Right atrium auricular region (tissue), 2 donors: ENCODE results near the gene IFNA17. TPM values are rescaled to one million over a fixed set of nuclear protein-coding genes. Genes with fewer than 3 reads are reported as not detected.

ENCODE experiments used
- DNase-seq: peaks from one replicate; pipeline ENCODE4 v3.0.0-alpha.2; 2019; ENCODE audit warnings: low spot score
- H3K27ac ChIP-seq, 2 donors: fragments of 200-600 bp; sonication (generic); 1 replicate in 1 of 2; 2 replicates in 1 of 2; pipeline ENCODE4 v1.5.1; 2016 to 2019
- H3K27me3 ChIP-seq, 2 donors: fragments of 200-600 bp; sonication (generic); one replicate each; pipeline versions ENCODE4 v1.5.1 to v1.6.0; 2017 to 2019
- H3K36me3 ChIP-seq: fragments of 200-600 bp; sonication (generic); one replicate; pipeline ENCODE4 v1.5.1; 2016
- H3K4me1 ChIP-seq, 2 donors: fragments of 200-600 bp; sonication (generic); one replicate each; pipeline versions ENCODE4 v1.5.1 to v1.6.0; 2017 to 2019
- H3K4me3 ChIP-seq, 2 donors: fragments of 200-600 bp; sonication (generic); 1 replicate in 1 of 2; 2 replicates in 1 of 2; pipeline ENCODE4 v1.5.1; 2017 to 2019; ENCODE audit warnings: mild to moderate bottlenecking in 1 of 2, moderate library complexity in 1 of 2
- H3K9me3 ChIP-seq, 2 donors: fragments of 200-600 bp; sonication (generic); one replicate each; pipeline ENCODE4 v1.5.1; 2019
- total RNA-seq, 2 donors: library from RNA; depleted of rRNA; stranded (reverse); fragments of >200 nt; gene quantifications; one replicate each; pipeline ENCODE4 v1.1.0, GENCODE V29; 2016
- TF ChIP-seq, protein P1 (sequence below), 2 donors: fragments of 200-600 bp; sonication (generic); IDR thresholded peaks; one replicate each; pipeline ENCODE4 v1.5.1; 2019; ENCODE audit warnings: antibody characterized with exemption in 2 of 2

Gene IFNA17
- total RNA-seq: not detected

DNA sequence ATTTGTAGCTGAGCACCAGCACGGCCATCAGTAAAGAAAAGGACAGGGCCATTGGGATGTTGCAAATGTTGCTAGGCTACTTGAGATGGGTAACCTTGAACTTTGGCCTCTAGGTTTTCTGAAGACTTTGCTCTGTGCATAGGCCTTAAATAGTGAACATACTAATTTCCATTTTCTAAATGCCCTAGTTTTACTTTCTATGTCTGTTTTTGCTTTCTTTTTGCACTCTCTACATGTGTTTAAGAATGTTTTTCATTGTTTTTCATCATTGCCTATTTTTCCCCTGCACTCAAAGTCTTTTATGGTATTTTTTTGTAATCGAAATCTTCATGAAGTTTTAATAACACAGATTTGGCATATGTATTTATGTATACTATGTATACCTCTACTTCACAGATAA, at the start of gene IFNA17:
Gene IFNA17, minus strand, starts transcription at position 101 of the 400 bp plus-strand sequence. Its CDS starts 49 bp downstream, at position 52.
- no peak for DNase-seq
- Histone ChIP-seq H3K9me3 (no peaks in the 10 kb centered on the region), H3K4me3 (no peak within 1 kb of the TSS), H3K36me3 (no peaks in the 10 kb centered on the region), H3K27ac (no peak within 1 kb of the TSS), H3K4me1 (no peaks in the 10 kb centered on the region), H3K27me3 (no peaks in the 10 kb centered on the region)
- TF ChIP-seq, protein P1, sequence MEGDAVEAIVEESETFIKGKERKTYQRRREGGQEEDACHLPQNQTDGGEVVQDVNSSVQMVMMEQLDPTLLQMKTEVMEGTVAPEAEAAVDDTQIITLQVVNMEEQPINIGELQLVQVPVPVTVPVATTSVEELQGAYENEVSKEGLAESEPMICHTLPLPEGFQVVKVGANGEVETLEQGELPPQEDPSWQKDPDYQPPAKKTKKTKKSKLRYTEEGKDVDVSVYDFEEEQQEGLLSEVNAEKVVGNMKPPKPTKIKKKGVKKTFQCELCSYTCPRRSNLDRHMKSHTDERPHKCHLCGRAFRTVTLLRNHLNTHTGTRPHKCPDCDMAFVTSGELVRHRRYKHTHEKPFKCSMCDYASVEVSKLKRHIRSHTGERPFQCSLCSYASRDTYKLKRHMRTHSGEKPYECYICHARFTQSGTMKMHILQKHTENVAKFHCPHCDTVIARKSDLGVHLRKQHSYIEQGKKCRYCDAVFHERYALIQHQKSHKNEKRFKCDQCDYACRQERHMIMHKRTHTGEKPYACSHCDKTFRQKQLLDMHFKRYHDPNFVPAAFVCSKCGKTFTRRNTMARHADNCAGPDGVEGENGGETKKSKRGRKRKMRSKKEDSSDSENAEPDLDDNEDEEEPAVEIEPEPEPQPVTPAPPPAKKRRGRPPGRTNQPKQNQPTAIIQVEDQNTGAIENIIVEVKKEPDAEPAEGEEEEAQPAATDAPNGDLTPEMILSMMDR (IDR thresholded peaks at IDR 0.05): no peak

DNA sequence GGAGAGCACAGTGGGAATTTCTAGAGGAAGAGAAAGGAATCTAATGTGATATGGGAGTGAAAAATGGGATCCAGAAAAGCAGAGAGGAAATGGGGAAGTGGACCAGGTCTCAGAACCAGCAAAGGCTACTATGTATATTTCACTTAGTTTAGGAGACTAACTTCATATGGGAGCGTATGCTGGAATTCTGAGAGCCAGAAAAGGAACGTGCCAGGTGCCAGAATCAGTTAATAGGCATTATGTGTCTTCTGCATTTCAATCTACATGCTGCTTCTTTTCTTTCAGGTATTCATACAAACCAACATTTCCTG, 40.3 kb upstream of the IFNA17 start:
- no peak overlapping the region for H3K4me3 ChIP-seq
- DNase-seq: no peak
- H3K9me3 ChIP-seq: no peaks in the 10 kb centered on the region
- no peaks in the 10 kb centered on the region for H3K36me3 ChIP-seq
- H3K4me1 ChIP-seq: no peaks in the 10 kb centered on the region
- H3K27ac ChIP-seq: no peak overlapping the region
- TF ChIP-seq, protein P1 (IDR thresholded peaks at IDR 0.05): no peak
- no peaks in the 10 kb centered on the region for H3K27me3 ChIP-seq

DNA sequence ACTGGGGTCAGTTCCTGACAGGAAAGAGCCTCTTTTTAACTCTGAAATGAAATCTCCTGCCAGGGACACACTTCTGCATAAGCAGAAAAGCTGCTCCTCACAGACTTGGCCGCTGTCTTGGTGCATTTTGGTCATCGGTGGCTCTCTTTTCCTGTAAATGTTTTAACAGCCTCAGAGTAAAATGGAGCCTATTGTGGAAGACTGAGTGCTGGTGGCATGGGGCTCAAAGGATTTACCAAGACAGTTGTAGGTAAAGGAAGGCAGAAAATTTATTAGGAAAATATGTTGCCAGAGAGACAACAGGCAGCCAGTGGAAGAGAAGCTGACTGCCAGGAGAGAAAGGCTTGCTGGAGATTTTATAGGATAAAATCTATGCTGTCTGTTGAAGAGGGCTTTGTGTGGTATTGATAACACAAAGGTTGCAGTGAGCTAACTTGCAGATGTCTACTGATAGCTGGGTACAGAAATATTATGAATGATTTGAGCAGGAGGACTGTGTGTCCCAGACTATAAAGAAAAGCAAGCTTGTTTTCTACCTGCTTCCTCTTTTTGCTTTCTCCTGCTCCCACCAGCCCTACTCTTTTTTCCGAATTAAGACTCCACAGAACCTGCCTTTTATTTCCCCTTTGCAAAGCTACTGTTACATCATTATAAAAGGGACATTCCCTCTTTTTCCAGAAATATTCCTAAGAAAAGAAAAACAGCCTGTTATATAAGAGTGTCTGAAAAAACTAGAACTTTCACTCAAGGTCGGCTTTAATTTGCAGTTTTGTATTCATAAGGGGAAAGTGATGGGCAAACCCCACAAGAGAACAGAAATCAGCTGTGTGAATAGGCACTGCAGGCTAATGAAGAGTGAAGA, 39.7 kb upstream of the IFNA17 start:
- no peaks in the 10 kb centered on the region for H3K36me3 ChIP-seq
- no peak overlapping the region for H3K4me3 ChIP-seq
- DNase-seq: no peak
- no peaks in the 10 kb centered on the region for H3K27me3 ChIP-seq
- no peak overlapping the region for H3K27ac ChIP-seq
- H3K9me3 ChIP-seq: no peaks in the 10 kb centered on the region
- TF ChIP-seq, protein P1 (IDR thresholded peaks at IDR 0.05): no peak
- H3K4me1 ChIP-seq: no peaks in the 10 kb centered on the region

DNA sequence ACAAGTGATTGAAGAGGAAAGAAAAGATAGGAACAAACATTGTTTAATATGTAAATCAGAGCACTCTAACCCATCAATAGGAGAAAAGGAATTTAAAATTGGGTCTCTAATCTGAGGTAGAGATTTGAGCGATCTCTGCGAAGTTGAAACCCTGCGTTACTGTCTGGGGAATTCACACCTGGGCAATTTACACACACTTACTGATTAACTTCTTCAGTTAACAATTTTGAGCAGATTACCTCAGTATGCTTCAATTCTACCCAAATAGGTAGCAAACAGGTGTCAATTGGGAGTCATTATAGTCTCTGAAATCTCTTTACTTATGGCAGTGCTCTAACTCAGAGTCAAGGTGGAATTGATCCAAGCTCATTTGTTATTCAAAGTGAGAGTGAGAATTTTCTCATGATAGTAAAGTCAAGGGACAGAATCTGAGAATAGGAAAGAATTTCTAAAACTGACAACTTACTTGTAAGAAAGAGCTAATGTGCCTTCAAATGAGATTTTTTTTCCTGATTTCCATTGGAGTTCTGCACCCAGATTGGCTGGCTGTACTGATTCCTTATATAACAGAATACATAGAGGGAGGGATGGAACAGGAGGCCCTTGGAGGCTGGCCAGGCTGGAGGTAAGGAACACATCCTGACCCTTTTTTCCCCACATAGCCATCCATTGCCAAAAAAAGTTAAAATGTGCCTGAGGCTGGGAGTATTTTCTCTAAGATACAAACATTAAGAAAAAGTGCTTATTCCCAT, 38.9 kb upstream of the IFNA17 start:
- TF ChIP-seq, protein P1 (IDR thresholded peaks at IDR 0.05): no peak
- H3K4me3 ChIP-seq: no peak overlapping the region
- H3K27me3 ChIP-seq: no peaks in the 10 kb centered on the region
- no peaks in the 10 kb centered on the region for H3K9me3 ChIP-seq
- DNase-seq: no peak
- H3K36me3 ChIP-seq: no peaks in the 10 kb centered on the region
- H3K4me1 ChIP-seq: no peaks in the 10 kb centered on the region
- no peak overlapping the region for H3K27ac ChIP-seq

DNA sequence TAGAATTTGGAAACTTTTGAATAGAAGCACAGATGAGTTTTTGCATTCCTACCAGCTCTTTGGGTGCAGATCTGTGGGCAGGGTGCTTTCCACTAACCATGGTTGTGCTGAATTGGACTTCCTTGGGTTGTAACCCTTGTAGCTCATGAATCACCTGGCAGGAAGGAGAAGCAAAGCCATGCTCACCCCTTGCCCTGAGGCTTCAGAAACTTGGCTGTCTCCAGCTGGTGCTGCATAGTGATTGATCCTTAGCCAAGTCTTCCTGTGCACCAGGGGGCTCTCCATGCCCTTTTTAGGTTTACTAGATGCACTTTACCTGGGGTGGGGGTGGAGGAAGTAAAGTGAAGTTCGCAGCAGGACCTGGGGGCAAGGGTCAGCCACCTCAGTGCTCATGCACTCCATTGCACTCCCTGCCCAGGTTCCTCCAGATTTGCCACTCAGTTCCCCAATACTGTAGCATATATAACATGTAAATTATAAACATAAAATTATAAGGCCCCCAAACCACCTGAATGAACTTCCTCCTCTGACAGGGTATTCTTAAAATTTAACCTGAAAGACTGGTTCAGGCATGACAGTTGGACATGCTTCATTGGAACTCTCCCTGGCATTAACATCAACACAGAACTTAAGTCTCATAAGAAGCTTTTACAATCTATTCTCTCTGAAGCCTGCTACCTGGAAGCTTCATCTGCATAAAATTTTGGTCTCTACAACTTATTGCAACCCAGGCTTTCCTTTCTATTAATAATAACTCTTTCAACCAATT, 37.6 kb upstream of the IFNA17 start:
- Histone ChIP-seq H3K36me3 (no peaks in the 10 kb centered on the region), H3K27ac (no peak overlapping the region), H3K9me3 (no peaks in the 10 kb centered on the region), H3K4me3 (no peak overlapping the region), H3K4me1 (no peaks in the 10 kb centered on the region), H3K27me3 (no peaks in the 10 kb centered on the region)
- no peak for DNase-seq
- TF ChIP-seq, protein P1 (IDR thresholded peaks at IDR 0.05): no peak
